MM.1S (cell line): ENCODE measurements around the gene MMAA.

Source experiments
- DNase-seq: peaks from one replicate; pipeline ENCODE4 v3.0.0-alpha.2; 2015
- H2AFZ ChIP-seq: fragments of 300-600 bp; sonication (generic); 2 replicates; pipeline ENCODE4 v1.6.0; 2016; ENCODE audit warnings: antibody characterized with exemption, low read length
- H3F3A ChIP-seq: fragments of 300-600 bp; sonication (generic); 2 replicates; pipeline ENCODE4 v1.6.1; 2016; ENCODE audit warnings: mild to moderate bottlenecking, antibody characterized with exemption, low read length, moderate library complexity, mixed read lengths; ENCODE audit not compliant: insufficient read depth
- H3K27ac ChIP-seq: fragments of 300-600 bp; sonication (generic); 2 replicates; pipeline ENCODE4 v1.5.1; 2016; ENCODE audit warnings: mild to moderate bottlenecking, low read length
- H3K27me3 ChIP-seq: fragments of 300-600 bp; sonication (generic); replicated peaks from 2 replicates; pipeline ENCODE4 v1.6.0; 2016; ENCODE audit warnings: low read length; ENCODE audit not compliant: insufficient read depth
- H3K36me3 ChIP-seq: fragments of 300-600 bp; sonication (generic); replicated peaks from 2 replicates; pipeline ENCODE4 v1.6.1; 2016; ENCODE audit warnings: mild to moderate bottlenecking, low read length, mixed read lengths; ENCODE audit not compliant: insufficient read depth
- H3K4me1 ChIP-seq: fragments of 300-600 bp; sonication (generic); 2 replicates; pipeline ENCODE4 v1.6.1; 2016; ENCODE audit warnings: low read length, mixed read lengths
- H3K4me2 ChIP-seq: fragments of 300-600 bp; sonication (generic); 2 replicates; pipeline ENCODE4 v1.6.0; 2016; ENCODE audit warnings: low read depth, low read length
- H3K4me3 ChIP-seq: fragments of 300-600 bp; sonication (generic); 2 replicates; pipeline ENCODE4 v1.5.1; 2016; ENCODE audit warnings: low read length, mixed read lengths
- H3K79me2 ChIP-seq: fragments of 300-600 bp; sonication (generic); 2 replicates; pipeline ENCODE4 v1.6.1; 2016; ENCODE audit warnings: mixed run types, low read length, mixed read lengths
- H3K9ac ChIP-seq: fragments of 300-600 bp; sonication (generic); 2 replicates; pipeline ENCODE4 v1.6.1; 2016; ENCODE audit warnings: low read length, mixed read lengths
- H3K9me2 ChIP-seq: fragments of 300-600 bp; sonication (generic); replicated peaks from 2 replicates; pipeline ENCODE4 v1.6.1; 2016; ENCODE audit warnings: mild to moderate bottlenecking, low read length, mixed read lengths; ENCODE audit not compliant: insufficient read depth
- H3K9me3 ChIP-seq: fragments of 300-600 bp; sonication (generic); replicated peaks from 2 replicates; pipeline ENCODE4 v1.6.1; 2016; ENCODE audit warnings: mild to moderate bottlenecking, low read length, mixed read lengths; ENCODE audit not compliant: insufficient read depth
- H4K20me1 ChIP-seq: fragments of 300-600 bp; sonication (generic); 2 replicates; pipeline ENCODE4 v1.6.1; 2016; ENCODE audit warnings: mild to moderate bottlenecking, low read length, moderate library complexity, mixed read lengths; ENCODE audit not compliant: insufficient read depth
- EZH2 ChIP-seq: fragments of 300-600 bp; sonication (generic); optimal IDR thresholded peaks from 2 replicates; pipeline ENCODE3; 2017; ENCODE audit warnings: low read depth, mild to moderate bottlenecking, antibody characterized with exemption, low read length, mixed read lengths
- EZH2phosphoT487 ChIP-seq: fragments of 300-600 bp; sonication (generic); IDR thresholded peaks from 2 replicates; pipeline ENCODE4 v1.6.1; 2018; ENCODE audit warnings: antibody characterized with exemption, low read length
- TF ChIP-seq, protein P1 (sequence below): fragments of 300-600 bp; sonication (generic); IDR thresholded peaks from 2 replicates; pipeline ENCODE4 v1.5.1; 2016; ENCODE audit warnings: antibody characterized with exemption, low read length, mixed read lengths

The MMAA gene

DNA sequence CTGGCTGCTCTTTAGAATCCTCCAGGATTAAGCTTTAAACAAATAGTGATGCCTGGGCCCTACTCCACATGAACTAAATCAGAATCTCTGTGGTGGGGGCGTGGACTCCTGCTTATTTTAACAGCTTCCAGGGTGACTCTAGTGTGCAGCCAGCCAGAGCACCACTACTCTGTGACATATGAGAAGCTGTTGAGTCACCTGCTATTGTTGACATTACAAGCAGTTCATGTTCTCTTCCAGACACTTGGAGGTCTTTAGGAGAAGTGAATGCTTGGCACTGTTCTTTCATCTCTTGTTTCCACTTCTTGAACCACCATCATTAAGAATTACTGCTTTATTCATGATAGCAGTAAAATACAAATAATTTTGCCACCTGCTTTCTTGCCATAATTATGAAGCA, 60.3 kb downstream of the MMAA start:
- Histone ChIP-seq H3K9me2 (no peaks in the 10 kb centered on the region), H3K4me3 (no peak overlapping the region), H3K9me3 (no peaks in the 10 kb centered on the region), H3K79me2 (no peaks in the 10 kb centered on the region), H3K4me1 (no peaks in the 10 kb centered on the region), H3K27me3 (no peaks in the 10 kb centered on the region), H2AFZ (no peak overlapping the region), H4K20me1 (no peaks in the 10 kb centered on the region), H3K27ac (no peak overlapping the region), H3K36me3 (no peaks in the 10 kb centered on the region), H3K9ac (no peak overlapping the region), H3F3A (no peaks in the 10 kb centered on the region), H3K4me2 (no peak overlapping the region)
- TF ChIP-seq EZH2phosphoT487 (no peak), EZH2 (no peak)
- TF ChIP-seq, protein P1, sequence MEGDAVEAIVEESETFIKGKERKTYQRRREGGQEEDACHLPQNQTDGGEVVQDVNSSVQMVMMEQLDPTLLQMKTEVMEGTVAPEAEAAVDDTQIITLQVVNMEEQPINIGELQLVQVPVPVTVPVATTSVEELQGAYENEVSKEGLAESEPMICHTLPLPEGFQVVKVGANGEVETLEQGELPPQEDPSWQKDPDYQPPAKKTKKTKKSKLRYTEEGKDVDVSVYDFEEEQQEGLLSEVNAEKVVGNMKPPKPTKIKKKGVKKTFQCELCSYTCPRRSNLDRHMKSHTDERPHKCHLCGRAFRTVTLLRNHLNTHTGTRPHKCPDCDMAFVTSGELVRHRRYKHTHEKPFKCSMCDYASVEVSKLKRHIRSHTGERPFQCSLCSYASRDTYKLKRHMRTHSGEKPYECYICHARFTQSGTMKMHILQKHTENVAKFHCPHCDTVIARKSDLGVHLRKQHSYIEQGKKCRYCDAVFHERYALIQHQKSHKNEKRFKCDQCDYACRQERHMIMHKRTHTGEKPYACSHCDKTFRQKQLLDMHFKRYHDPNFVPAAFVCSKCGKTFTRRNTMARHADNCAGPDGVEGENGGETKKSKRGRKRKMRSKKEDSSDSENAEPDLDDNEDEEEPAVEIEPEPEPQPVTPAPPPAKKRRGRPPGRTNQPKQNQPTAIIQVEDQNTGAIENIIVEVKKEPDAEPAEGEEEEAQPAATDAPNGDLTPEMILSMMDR = no peak
- DNase-seq = no peak

DNA sequence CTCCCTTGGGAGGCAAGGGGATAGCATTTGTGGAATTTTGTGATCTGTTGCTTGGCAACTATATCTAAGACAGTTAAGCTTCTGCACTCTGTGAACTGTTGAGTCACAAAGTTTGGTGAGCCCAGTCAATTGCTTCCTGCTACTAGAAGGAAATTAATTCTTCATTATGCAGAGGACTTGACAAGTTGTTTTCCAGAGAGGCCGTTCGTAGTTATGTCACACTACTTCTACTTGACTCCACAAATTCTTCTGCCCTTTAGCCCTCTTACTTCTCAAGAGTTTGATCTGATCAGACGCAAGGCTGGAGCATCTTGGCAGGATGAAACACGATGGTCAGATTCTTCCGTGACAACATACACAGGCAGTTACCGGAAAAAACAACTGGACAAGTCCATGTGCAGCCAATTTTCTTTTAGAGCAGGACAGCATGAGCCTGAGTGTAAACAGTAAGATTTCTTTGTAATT, 60.8 kb downstream of the MMAA start, which contains the start of gene C4orf51:
TSS of gene C4orf51 (plus strand) at position 156 of the 465 bp plus-strand sequence. CDS start at position 214, 58 bp downstream.
- no peaks in the 10 kb centered on the region for H3K79me2 ChIP-seq
- no peaks in the 10 kb centered on the region for H3K9me3 ChIP-seq
- TF ChIP-seq EZH2 (no peak), EZH2phosphoT487 (no peak)
- TF ChIP-seq, protein P1 = no peak
- H3K4me3 ChIP-seq = no peak within 1 kb of the TSS
- no peak within 1 kb of the TSS for H3K9ac ChIP-seq
- H3F3A ChIP-seq = no peaks in the 10 kb centered on the region
- no peak within 1 kb of the TSS for H2AFZ ChIP-seq
- no peak for DNase-seq
- no peak within 1 kb of the TSS for H3K27ac ChIP-seq
- H3K36me3 ChIP-seq = no peaks in the 10 kb centered on the region
- H3K4me1 ChIP-seq = no peaks in the 10 kb centered on the region
- H3K27me3 ChIP-seq = no peaks in the 10 kb centered on the region
- H3K9me2 ChIP-seq = no peaks in the 10 kb centered on the region
- H4K20me1 ChIP-seq = no peaks in the 10 kb centered on the region
- H3K4me2 ChIP-seq = no peak within 1 kb of the TSS

DNA sequence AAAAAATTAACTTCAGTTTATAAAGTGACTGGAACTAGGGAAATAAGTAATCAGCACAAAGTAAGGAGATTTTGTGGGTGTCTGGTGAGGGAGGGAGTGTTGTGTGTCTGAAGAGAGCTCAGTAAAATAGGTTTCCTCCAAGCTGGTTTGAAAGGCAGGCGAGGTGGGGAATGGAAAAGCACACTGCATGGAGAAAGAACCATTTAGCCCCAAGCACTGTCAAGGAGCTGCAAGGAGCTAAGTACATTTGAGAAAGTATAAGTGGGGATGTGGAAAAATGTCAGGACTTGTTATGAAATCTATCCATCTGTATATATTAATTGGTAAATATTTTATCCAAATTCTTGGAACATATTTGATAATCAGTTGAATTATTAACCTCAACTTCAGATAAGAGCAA, 61.7 kb downstream of the MMAA start:
- Histone ChIP-seq H3K4me3 (no peak overlapping the region), H3K4me1 (no peaks in the 10 kb centered on the region), H3K36me3 (no peaks in the 10 kb centered on the region), H2AFZ (no peak overlapping the region), H3K9me3 (no peaks in the 10 kb centered on the region), H3K27me3 (no peaks in the 10 kb centered on the region), H3K4me2 (no peak overlapping the region), H3K9ac (no peak overlapping the region), H3F3A (no peaks in the 10 kb centered on the region), H3K9me2 (no peaks in the 10 kb centered on the region), H4K20me1 (no peaks in the 10 kb centered on the region), H3K27ac (no peak overlapping the region), H3K79me2 (no peaks in the 10 kb centered on the region)
- TF ChIP-seq EZH2phosphoT487 = no peak
- no peak for TF ChIP-seq EZH2
- TF ChIP-seq, protein P1 = no peak
- no peak for DNase-seq
